ENCODE data around the gene ERN1.
"Not testable (repeated sequence)": the region's sequence is repeated elsewhere in the genome, so short reads cannot be mapped to it uniquely, and the experiment has no call there.

The ERN1 gene

GRCh38 chr17:64129765-64130558 is at the start of gene ERN1:
TSS of gene ERN1 (minus strand) at chr17:64130144. CDS start at chr17:64130029, 115 bp downstream.
- no peak for TF ChIP-seq CTCF (conservative IDR thresholded peaks at IDR 0.05; ENCODE audit: low read depth, low read length)
- peak within 1 kb of the TSS; percentile 61 for H3K4me3 ChIP-seq (ENCODE audit: low read length)
- peak; percentile 70 for DNase-seq (ENCODE audit: low read depth)

GRCh38 chr17:64179024-64179423 is 49.1 kb upstream of the ERN1 start:
- not testable (repeated sequence) for DNase-seq (ENCODE audit: low read depth); H3K4me3 ChIP-seq (ENCODE audit: low read length)

- no peak for DNase-seq (ENCODE audit: low read depth)
- TF ChIP-seq CTCF (conservative IDR thresholded peaks at IDR 0.05; ENCODE audit: low read depth, low read length): no peak
- no peak overlapping the region for H3K4me3 ChIP-seq (ENCODE audit: low read length)
These were observed 48.3 kb upstream of the ERN1 start for GRCh38 chr17:64178011-64178825.

- no peak for DNase-seq (ENCODE audit: low read depth)
- TF ChIP-seq CTCF (conservative IDR thresholded peaks at IDR 0.05; ENCODE audit: low read depth, low read length): no peak
These were observed 47.5 kb upstream of the ERN1 start for GRCh38 chr17:64177311-64178010.

GRCh38 chr17:64176556-64176955 is 46.6 kb upstream of the ERN1 start:
- no peak for TF ChIP-seq CTCF (conservative IDR thresholded peaks at IDR 0.05; ENCODE audit: low read depth, low read length)
- DNase-seq (ENCODE audit: low read depth): no peak
- no peak overlapping the region for H3K4me3 ChIP-seq (ENCODE audit: low read length)

More at GRCh38 chr17:64177311-64178010, 47.5 kb upstream of the ERN1 start:
- no peak overlapping the region for H3K4me3 ChIP-seq (ENCODE audit: low read length)

- peak; percentile 87 for DNase-seq (ENCODE audit: low read depth)
- H3K4me3 ChIP-seq (ENCODE audit: low read length): no peak overlapping the region
- no peak for TF ChIP-seq CTCF (conservative IDR thresholded peaks at IDR 0.05; ENCODE audit: low read depth, low read length)
These were observed 44.9 kb upstream of the ERN1 start for GRCh38 chr17:64174686-64175456.

All from retinal pigment epithelial cell (primary cell).